22Rv1 (cell line): ENCODE results near the gene MEIS1.

ENCODE experiments used
- CTCF ChIP-seq: fragments of 450-650 bp; IDR thresholded peaks from 2 replicates; pipeline ENCODE4 v1.5.1; 2017; ENCODE audit warnings: mild to moderate bottlenecking
- ZFX ChIP-seq: fragments of 450-650 bp; IDR thresholded peaks from 2 replicates; pipeline ENCODE4 v1.6.1; 2017; ENCODE audit warnings: antibody characterized with exemption, borderline replicate concordance

DNA sequence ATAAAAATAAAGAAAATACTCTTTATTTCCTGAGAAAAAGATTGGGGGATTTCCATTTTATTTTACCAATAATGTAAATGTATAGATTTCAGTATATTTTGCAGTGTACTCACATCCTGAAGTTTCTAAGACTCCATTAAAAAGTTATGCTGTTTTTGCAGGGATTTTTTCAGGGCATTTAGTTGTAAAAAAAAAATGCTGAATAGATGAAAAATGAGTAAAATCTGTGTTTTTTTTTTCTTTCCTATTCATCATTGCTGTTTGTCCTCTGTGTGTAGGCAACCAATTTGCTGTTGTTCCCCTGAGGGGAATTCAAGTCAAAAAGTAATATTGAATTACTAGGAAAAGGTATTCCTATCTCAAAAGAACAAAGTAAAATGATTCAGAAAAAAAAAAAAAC is 66.3 kb downstream of the MEIS1 start:
- TF ChIP-seq CTCF = no peak
- TF ChIP-seq ZFX = no peak
